HepG2 (cell line): ENCODE results near the gene SIGLECL1. TPM values are rescaled to one million over a fixed set of nuclear protein-coding genes. Genes with fewer than 3 reads are reported as not detected.

Experiments used
- ATAC-seq: fragments of 200-7000 bp; cut with Tn5 transposase; 3 replicates; pipeline ENCODE4 v1.9.1; 2020; ENCODE audit warnings: mild to moderate bottlenecking, moderate library complexity
- BruUV-seq: library from RNA; stranded (reverse); fragments of 400-500 nt; replicated peaks from 2 replicates; lab custom pipeline; 2021; lab: Mats Ljungman, UMichigan
- CTCF ChIA-PET: fragments of 300-600 bp; formaldehyde crosslinking; extraction: SDS; loops from one replicate; lab custom pipeline; 2021; ENCODE audit warnings: low total read pairs, inconsistent platforms, low intra/inter-chr PET ratio; lab: Yijun Ruan, JAX
- POLR2A ChIA-PET: fragments of 350-600 bp; sonication (Branson Sonifier 250); formaldehyde crosslinking; loops from one replicate; lab custom pipeline; 2020; ENCODE audit warnings: antibody characterized with exemption, inconsistent platforms; lab: Yijun Ruan, JAX
- DNase-seq: peaks from one replicate; pipeline ENCODE4 v3.0.0-alpha.2; 2015; ENCODE audit warnings: low spot score
- FAIRE-seq: peaks from 3 replicates; lab custom pipeline; 2011; peaks lifted over from hg19 to GRCh38; lab: Jason Lieb, UNC
- H2AFZ ChIP-seq: one replicate; pipeline ENCODE4 v1.6.1; 2011; ENCODE audit warnings: low read length, inconsistent platforms
- H3K27ac ChIP-seq: fragments of 300-600 bp; 3 replicates; pipeline ENCODE4 v1.8.0; 2011; ENCODE audit warnings: mixed run types, mild to moderate bottlenecking, mixed read lengths, low read length, inconsistent platforms; ENCODE audit not compliant: insufficient read depth; ENCODE audit errors: extremely low read length
- H3K27me3 ChIP-seq, 2 experiments: fragments of 200-600 bp in 1 of 2; 2 replicates in 1 of 2; 3 replicates in 1 of 2; pipeline versions ENCODE4 v1.6.0 to v1.8.0; 2011; ENCODE audit warnings: low read length in 2 of 2, mild to moderate bottlenecking in 2 of 2, moderate library complexity in 2 of 2, inconsistent platforms in 1 of 2; ENCODE audit not compliant: insufficient read depth in 2 of 2, control insufficient read depth in 1 of 2
- H3K36me3 ChIP-seq, 2 experiments: fragments of 200-600 bp in 1 of 2; replicated peaks in 1 of 2; 2 replicates in 1 of 2; 3 replicates in 1 of 2; pipeline versions ENCODE4 v1.5.1 to v1.8.0; 2011; ENCODE audit warnings: low read length in 2 of 2, inconsistent platforms in 1 of 2; ENCODE audit not compliant: insufficient read depth in 2 of 2, control insufficient read depth in 1 of 2
- H3K4me1 ChIP-seq: 2 replicates; pipeline ENCODE4 v1.5.1; 2012; ENCODE audit warnings: low read length, inconsistent platforms; ENCODE audit not compliant: insufficient read depth
- H3K4me2 ChIP-seq: 2 replicates; pipeline ENCODE4 v1.6.0; 2011; ENCODE audit warnings: low read depth, low read length, inconsistent platforms
- H3K4me3 ChIP-seq, 3 experiments: fragments of 200-600 bp in 1 of 3; sonication (generic), shearing (Covaris generic) in 1 of 3; replicated peaks in 1 of 3; 2 replicates each; pipeline ENCODE4 v1.5.1; 2011 to 2016; ENCODE audit warnings: low read length in 3 of 3, inconsistent platforms in 2 of 3, low read depth in 2 of 3, mild to moderate bottlenecking in 2 of 3, control low read depth in 1 of 3, mixed read lengths in 1 of 3; ENCODE audit not compliant: insufficient read depth in 1 of 3
- H3K79me2 ChIP-seq: one replicate; pipeline ENCODE4 v1.6.1; 2011; ENCODE audit warnings: low read length, inconsistent platforms; ENCODE audit not compliant: insufficient read depth
- H3K9ac ChIP-seq: 2 replicates; pipeline ENCODE4 v1.6.0; 2011; ENCODE audit warnings: mild to moderate bottlenecking, low read depth, low read length, inconsistent platforms; ENCODE audit not compliant: insufficient read depth
- H3K9me3 ChIP-seq: 2 replicates; pipeline ENCODE4 v1.5.1; 2012; ENCODE audit warnings: mild to moderate bottlenecking, low read length
- H4K20me1 ChIP-seq: 2 replicates; pipeline ENCODE4 v1.6.0; 2011; ENCODE audit warnings: inconsistent platforms, mild to moderate bottlenecking, low read length, moderate library complexity; ENCODE audit not compliant: insufficient read depth
- AKAP8 ChIP-seq: sonication (generic); formaldehyde crosslinking; IDR thresholded peaks from 2 replicates; pipeline ENCODE4 v1.5.1; 2020; ENCODE audit warnings: mild to moderate bottlenecking, missing genetic modification reagents
- MBD4 ChIP-seq: IDR thresholded peaks from 2 replicates; pipeline ENCODE4 v1.6.1; 2012; ENCODE audit warnings: low read length, inconsistent platforms, borderline replicate concordance
- MEIS2 ChIP-seq: sonication (generic); formaldehyde crosslinking; IDR thresholded peaks from 2 replicates; pipeline ENCODE4 v1.9.0; 2021; ENCODE audit warnings: mild to moderate bottlenecking, missing genetic modification reagents
- NFE2L2 ChIP-seq: fragments of 150-350 bp; IDR thresholded peaks from 2 replicates; pipeline ENCODE4 v1.6.1; 2014; ENCODE audit warnings: low read length
- PHB2 ChIP-seq: fragments of 450-650 bp; IDR thresholded peaks from 2 replicates; pipeline ENCODE4 v1.6.1; 2018; ENCODE audit not compliant: partially characterized antibody
- POGZ ChIP-seq: sonication (generic); formaldehyde crosslinking; IDR thresholded peaks from 2 replicates; pipeline ENCODE4 v1.4.0; 2020; ENCODE audit warnings: mild to moderate bottlenecking, missing genetic modification reagents
- SETDB1 ChIP-seq: sonication (generic); formaldehyde crosslinking; IDR thresholded peaks from 2 replicates; pipeline ENCODE4 v1.5.1; 2020; ENCODE audit warnings: missing genetic modification reagents, mild to moderate bottlenecking, borderline replicate concordance
- ZBTB1 ChIP-seq: sonication (generic); formaldehyde crosslinking; IDR thresholded peaks from 2 replicates; pipeline ENCODE4 v1.4.0; 2020; ENCODE audit warnings: missing genetic modification reagents, borderline replicate concordance
- ZNF510 ChIP-seq: sonication (generic); formaldehyde crosslinking; IDR thresholded peaks from 2 replicates; pipeline ENCODE4 v1.4.0; 2020; ENCODE audit warnings: low read depth, mild to moderate bottlenecking, missing genetic modification reagents
- ZNF569 ChIP-seq: sonication (generic); formaldehyde crosslinking; IDR thresholded peaks from 2 replicates; pipeline ENCODE4 v1.5.0; 2020; ENCODE audit warnings: mild to moderate bottlenecking, missing genetic modification reagents, moderate library complexity, borderline replicate concordance
- ZNF616 ChIP-seq: sonication (generic); formaldehyde crosslinking; IDR thresholded peaks from 2 replicates; pipeline ENCODE4 v1.5.0; 2020; ENCODE audit warnings: low read depth, mild to moderate bottlenecking, missing genetic modification reagents
- WGBS: methylation state at CpG from one replicate; pipeline ENCODE4 v1.1.6; 2017; ENCODE audit warnings: low lambda C conversion rate; 5-methylcytosine and 5-hydroxymethylcytosine counted together
- in situ Hi-C: cut with HindIII; loops from 2 replicates; pipeline ENCODE4 v1.10.0; 2017; ENCODE audit warnings: low pct_unique_long_range_greater_than_20kb; ENCODE audit not compliant: extremely low pct_ligation_motif_present
- intact Hi-C: fragments of 100-400 bp; cut with micrococcal nuclease; formaldehyde crosslinking; loops from one replicate; pipeline ENCODE4 v1.10.0; 2022; ENCODE audit not compliant: unreplicated experiment
- polyA plus RNA-seq, 8 experiments: library from polyadenylated mRNA; depleted of rRNA in 3 of 8; stranded (reverse) in 7 of 8; unstranded in 1 of 8; fragments of >200 nt; fragmentation: Illumina TruSeq in 4 of 8; extraction: Trizol in 4 of 8; gene quantifications; 2 replicates each; pipeline versions ENCODE4 v1.2.1 to v1.2.3, GENCODE V29; 2011 to 2016; ENCODE audit warnings: low read depth in 4 of 8, missing spikeins in 1 of 8, mixed read lengths in 1 of 8; ENCODE audit not compliant: insufficient read depth in 1 of 8
- total RNA-seq, 5 experiments: library from RNA; depleted of rRNA; stranded (reverse); fragments of >200 nt; fragmentation: Illumina TruSeq; extraction: Trizol; gene quantifications; 2 replicates each; pipeline ENCODE4 v1.2.3, GENCODE V29; 2016; ENCODE audit warnings: low read depth in 1 of 5
- TF ChIP-seq, protein P1 (sequence below), 2 experiments: IDR thresholded peaks; 2 replicates each; pipeline ENCODE4 v1.6.1; 2011 to 2012; ENCODE audit warnings: low read length in 2 of 2, borderline replicate concordance in 1 of 2, low read depth in 1 of 2, mild to moderate bottlenecking in 1 of 2, moderate library complexity in 1 of 2
- TF ChIP-seq, protein P2 (sequence below): sonication (generic); formaldehyde crosslinking; IDR thresholded peaks from 2 replicates; pipeline ENCODE4 v1.5.1; 2020; ENCODE audit warnings: missing genetic modification reagents, mild to moderate bottlenecking, borderline replicate concordance
- TF ChIP-seq, protein P3 (sequence below): sonication (generic); formaldehyde crosslinking; IDR thresholded peaks from 2 replicates; pipeline ENCODE4 v1.5.1; 2020; ENCODE audit warnings: missing genetic modification reagents, mild to moderate bottlenecking, borderline replicate concordance
- TF ChIP-seq, protein P4 (sequence below): IDR thresholded peaks from 2 replicates; pipeline ENCODE4 v1.6.1; 2012; ENCODE audit warnings: inconsistent platforms

SIGLECL1 gene
- total and polyA plus RNA-seq, 2 of the 13 experiments (the other 11 are each of a cell fraction or from before 2014, with no cell fraction given), result not detected

DNA sequence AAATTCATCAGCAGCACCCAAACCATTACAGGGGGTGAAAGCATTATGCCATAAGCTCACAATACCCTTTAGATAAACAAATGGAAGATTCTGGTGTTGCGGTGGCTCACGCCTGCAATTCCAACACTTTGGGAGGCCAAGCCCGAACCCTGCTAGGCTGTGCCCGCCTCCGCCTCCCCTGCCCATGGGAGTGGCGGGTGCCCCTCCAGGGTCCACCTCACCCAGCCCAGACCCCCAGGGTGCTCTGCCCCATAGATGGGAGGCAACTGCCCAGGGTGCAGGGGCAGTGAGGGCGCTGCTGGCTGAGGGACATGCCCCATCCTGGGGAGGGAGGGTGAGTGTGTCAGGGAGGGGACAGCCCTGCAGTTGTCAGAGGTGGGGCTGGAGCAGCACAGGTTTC is 10.0 kb upstream of the SIGLECL1 start:
- POLR2A ChIA-PET, result no interaction called here
- ATAC-seq (no peak), FAIRE-seq (no peak)

More for the DNA sequence above, 10.0 kb upstream of the SIGLECL1 start:
- no peaks in the 10 kb centered on the region for H3K79me2 ChIP-seq
- H3K4me2 ChIP-seq, result no peak overlapping the region
- no peaks in the 10 kb centered on the region for H3K36me3 ChIP-seq
- no peaks in the 10 kb centered on the region for H4K20me1 ChIP-seq
- H3K9me3 ChIP-seq, result no peaks in the 10 kb centered on the region
- intact Hi-C loops, result no loop called here
- H3K27me3 ChIP-seq, result peaks cover 0 to 8% of the 10 kb centered on the region in 2 experiments; a peak in 1 of 5 replicates
- CTCF ChIA-PET, result no interaction called here
- H3K4me1 ChIP-seq, result peaks cover 5% of the 10 kb centered on the region; the same call in 1 of the 2 replicates
- in situ Hi-C loops, result no loop called here
- no peak overlapping the region for H3K4me3 ChIP-seq
- BruUV-seq, result no TSS peak
- H2AFZ ChIP-seq, result no peak overlapping the region
- WGBS, result 29% methylated on average over 3 of the region's 7 CpGs
- H3K27ac ChIP-seq, result no peak overlapping the region
- DNase-seq, result no peak
- TF ChIP-seq AKAP8 (CRISPR knock-in tag), result no peak
- TF ChIP-seq, protein P1, sequence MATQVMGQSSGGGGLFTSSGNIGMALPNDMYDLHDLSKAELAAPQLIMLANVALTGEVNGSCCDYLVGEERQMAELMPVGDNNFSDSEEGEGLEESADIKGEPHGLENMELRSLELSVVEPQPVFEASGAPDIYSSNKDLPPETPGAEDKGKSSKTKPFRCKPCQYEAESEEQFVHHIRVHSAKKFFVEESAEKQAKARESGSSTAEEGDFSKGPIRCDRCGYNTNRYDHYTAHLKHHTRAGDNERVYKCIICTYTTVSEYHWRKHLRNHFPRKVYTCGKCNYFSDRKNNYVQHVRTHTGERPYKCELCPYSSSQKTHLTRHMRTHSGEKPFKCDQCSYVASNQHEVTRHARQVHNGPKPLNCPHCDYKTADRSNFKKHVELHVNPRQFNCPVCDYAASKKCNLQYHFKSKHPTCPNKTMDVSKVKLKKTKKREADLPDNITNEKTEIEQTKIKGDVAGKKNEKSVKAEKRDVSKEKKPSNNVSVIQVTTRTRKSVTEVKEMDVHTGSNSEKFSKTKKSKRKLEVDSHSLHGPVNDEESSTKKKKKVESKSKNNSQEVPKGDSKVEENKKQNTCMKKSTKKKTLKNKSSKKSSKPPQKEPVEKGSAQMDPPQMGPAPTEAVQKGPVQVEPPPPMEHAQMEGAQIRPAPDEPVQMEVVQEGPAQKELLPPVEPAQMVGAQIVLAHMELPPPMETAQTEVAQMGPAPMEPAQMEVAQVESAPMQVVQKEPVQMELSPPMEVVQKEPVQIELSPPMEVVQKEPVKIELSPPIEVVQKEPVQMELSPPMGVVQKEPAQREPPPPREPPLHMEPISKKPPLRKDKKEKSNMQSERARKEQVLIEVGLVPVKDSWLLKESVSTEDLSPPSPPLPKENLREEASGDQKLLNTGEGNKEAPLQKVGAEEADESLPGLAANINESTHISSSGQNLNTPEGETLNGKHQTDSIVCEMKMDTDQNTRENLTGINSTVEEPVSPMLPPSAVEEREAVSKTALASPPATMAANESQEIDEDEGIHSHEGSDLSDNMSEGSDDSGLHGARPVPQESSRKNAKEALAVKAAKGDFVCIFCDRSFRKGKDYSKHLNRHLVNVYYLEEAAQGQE (IDR thresholded peaks at IDR 0.05; ENCODE audit: borderline replicate concordance in 1 of 2, low read depth in 1 of 2, low read length in 2 of 2), result no peak
- no peak for TF ChIP-seq NFE2L2
- TF ChIP-seq PHB2, result no peak
- no peak for TF ChIP-seq ZNF569
- TF ChIP-seq POGZ (CRISPR knock-in tag), result no peak
- TF ChIP-seq ZBTB1 (CRISPR knock-in tag), result no peak
- TF ChIP-seq, protein P2, sequence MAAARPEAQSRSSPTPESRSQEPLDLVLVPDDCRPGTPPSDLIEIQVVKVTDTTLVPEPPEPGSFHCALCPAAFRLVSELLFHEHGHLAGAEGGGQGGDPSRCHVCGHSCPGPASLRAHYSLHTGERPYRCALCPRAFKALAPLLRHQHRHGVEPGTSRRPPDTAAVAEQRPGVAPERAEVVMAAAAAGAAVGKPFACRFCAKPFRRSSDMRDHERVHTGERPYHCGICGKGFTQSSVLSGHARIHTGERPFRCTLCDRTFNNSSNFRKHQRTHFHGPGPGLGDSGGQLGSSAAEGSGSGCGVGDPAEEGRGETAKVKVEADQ, result no peak
- TF ChIP-seq, protein P3, sequence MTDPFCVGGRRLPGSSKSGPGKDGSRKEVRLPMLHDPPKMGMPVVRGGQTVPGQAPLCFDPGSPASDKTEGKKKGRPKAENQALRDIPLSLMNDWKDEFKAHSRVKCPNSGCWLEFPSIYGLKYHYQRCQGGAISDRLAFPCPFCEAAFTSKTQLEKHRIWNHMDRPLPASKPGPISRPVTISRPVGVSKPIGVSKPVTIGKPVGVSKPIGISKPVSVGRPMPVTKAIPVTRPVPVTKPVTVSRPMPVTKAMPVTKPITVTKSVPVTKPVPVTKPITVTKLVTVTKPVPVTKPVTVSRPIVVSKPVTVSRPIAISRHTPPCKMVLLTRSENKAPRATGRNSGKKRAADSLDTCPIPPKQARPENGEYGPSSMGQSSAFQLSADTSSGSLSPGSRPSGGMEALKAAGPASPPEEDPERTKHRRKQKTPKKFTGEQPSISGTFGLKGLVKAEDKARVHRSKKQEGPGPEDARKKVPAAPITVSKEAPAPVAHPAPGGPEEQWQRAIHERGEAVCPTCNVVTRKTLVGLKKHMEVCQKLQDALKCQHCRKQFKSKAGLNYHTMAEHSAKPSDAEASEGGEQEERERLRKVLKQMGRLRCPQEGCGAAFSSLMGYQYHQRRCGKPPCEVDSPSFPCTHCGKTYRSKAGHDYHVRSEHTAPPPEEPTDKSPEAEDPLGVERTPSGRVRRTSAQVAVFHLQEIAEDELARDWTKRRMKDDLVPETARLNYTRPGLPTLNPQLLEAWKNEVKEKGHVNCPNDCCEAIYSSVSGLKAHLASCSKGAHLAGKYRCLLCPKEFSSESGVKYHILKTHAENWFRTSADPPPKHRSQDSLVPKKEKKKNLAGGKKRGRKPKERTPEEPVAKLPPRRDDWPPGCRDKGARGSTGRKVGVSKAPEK (CRISPR knock-in tag), result no peak
- no peak for TF ChIP-seq SETDB1 (CRISPR knock-in tag)
- TF ChIP-seq MEIS2 (CRISPR knock-in tag), result no peak
- TF ChIP-seq ZNF510 (CRISPR knock-in tag), result no peak
- TF ChIP-seq MBD4, result no peak
- no peak for TF ChIP-seq ZNF616 (CRISPR knock-in tag)
- TF ChIP-seq, protein P4, sequence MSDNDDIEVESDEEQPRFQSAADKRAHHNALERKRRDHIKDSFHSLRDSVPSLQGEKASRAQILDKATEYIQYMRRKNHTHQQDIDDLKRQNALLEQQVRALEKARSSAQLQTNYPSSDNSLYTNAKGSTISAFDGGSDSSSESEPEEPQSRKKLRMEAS, result no peak
- TF ChIP-seq, all 625 proteins: peak for 0
- no peak overlapping the region for H3K9ac ChIP-seq
